Activated CD4-positive, alpha-beta memory T cell treated with anti-CD3 and anti-CD28 coated beads for 36 hours (primary cell): ENCODE results near the gene LIMK2. TPM values are rescaled to one million over a fixed set of nuclear protein-coding genes. Genes with fewer than 3 reads are reported as not detected.
A peak's percentile ranks its signal among the peaks of the same experiment; 100 is the strongest.

ENCODE experiments used
- CTCF ChIA-PET: fragments of 350-600 bp; sonication (Branson Sonifier 250); formaldehyde crosslinking; loops from one replicate; lab custom pipeline; 2021; ENCODE audit warnings: antibody characterized with exemption, inconsistent platforms; lab: Charles Lee
- POLR2A ChIA-PET: fragments of 350-600 bp; sonication (Branson Sonifier 250); formaldehyde crosslinking; loops from one replicate; lab custom pipeline; 2021; ENCODE audit warnings: antibody characterized with exemption; lab: Charles Lee
- DNase-seq: peaks from one replicate; pipeline ENCODE4 v3.0.0-alpha.2; 2020
- H3K27ac Mint-ChIP-seq: one replicate; pipeline ENCODE4 v1.8.0; 2021; ENCODE audit warnings: mixed read lengths
- H3K27me3 Mint-ChIP-seq: one replicate; pipeline ENCODE4 v1.8.0; 2021; ENCODE audit warnings: mixed read lengths
- H3K36me3 Mint-ChIP-seq: one replicate; pipeline ENCODE4 v1.8.0; 2021; ENCODE audit warnings: mixed read lengths
- H3K4me1 Mint-ChIP-seq: one replicate; pipeline ENCODE4 v1.8.0; 2021; ENCODE audit warnings: low read depth, mixed read lengths
- H3K4me3 Mint-ChIP-seq: one replicate; pipeline ENCODE4 v1.8.0; 2021; ENCODE audit warnings: mild to moderate bottlenecking, mixed read lengths
- H3K9me3 Mint-ChIP-seq: one replicate; pipeline ENCODE4 v1.8.0; 2021; ENCODE audit warnings: mixed read lengths
- intact Hi-C: fragments of 100-400 bp; cut with micrococcal nuclease; formaldehyde crosslinking; loops from one replicate; pipeline ENCODE4 v1.15.1; 2023
- total RNA-seq, 2 experiments: library from RNA; stranded (reverse); gene quantifications; one replicate each; pipeline ENCODE4 v1.2.3, GENCODE V29; 2021

The LIMK2 gene
- total RNA-seq, 2 experiments from 2014 or later = 42.0 to 44.7 TPM

DNA sequence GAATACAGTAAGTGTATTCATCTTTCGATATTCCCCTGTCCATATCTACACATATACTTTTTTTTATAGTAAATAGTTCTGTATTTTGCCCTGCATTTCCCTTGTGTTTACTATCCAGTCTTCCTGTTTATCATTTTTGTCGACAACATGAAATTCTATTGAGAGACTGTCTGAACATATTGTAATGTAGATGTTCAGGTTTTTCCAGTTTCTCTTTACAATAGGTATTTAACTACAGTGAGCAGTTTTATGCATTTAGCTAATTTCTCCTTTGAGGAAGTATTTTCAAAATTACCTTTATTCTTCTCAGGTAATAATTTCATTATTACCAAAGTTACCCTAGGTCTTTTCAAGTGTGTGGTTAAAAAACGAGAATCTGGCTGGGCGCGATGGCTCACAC, 63.5 kb downstream of the LIMK2 start:
- ChIA-PET POLR2A (interaction anchor here (1.7 kb wide), 1 partner anchor 10 kb away, joined by 6 read pairs; no protein-coding TSS in a partner anchor), CTCF (interaction anchor here (0.7 to 6.0 kb wide), 4 partner anchors 14 to 168 kb away, joined by 3 to 79 read pairs (median 9); partner anchors contain the start of genes LIMK2 and SELENOM)
- DNase-seq = no peak
- H3K36me3 Mint-ChIP-seq = peaks cover 51% of the 10 kb centered on the region
- intact Hi-C loops = loop anchor here (5.0 to 10.0 kb wide), 2 partner anchors 37 to 331 kb away; no protein-coding TSS in a partner anchor
- H3K4me1 Mint-ChIP-seq = peaks cover 47% of the 10 kb centered on the region
- H3K27me3 Mint-ChIP-seq = no peaks in the 10 kb centered on the region
- no peaks in the 10 kb centered on the region for H3K9me3 Mint-ChIP-seq
- H3K4me3 Mint-ChIP-seq = no peak overlapping the region
- no peak overlapping the region for H3K27ac Mint-ChIP-seq

DNA sequence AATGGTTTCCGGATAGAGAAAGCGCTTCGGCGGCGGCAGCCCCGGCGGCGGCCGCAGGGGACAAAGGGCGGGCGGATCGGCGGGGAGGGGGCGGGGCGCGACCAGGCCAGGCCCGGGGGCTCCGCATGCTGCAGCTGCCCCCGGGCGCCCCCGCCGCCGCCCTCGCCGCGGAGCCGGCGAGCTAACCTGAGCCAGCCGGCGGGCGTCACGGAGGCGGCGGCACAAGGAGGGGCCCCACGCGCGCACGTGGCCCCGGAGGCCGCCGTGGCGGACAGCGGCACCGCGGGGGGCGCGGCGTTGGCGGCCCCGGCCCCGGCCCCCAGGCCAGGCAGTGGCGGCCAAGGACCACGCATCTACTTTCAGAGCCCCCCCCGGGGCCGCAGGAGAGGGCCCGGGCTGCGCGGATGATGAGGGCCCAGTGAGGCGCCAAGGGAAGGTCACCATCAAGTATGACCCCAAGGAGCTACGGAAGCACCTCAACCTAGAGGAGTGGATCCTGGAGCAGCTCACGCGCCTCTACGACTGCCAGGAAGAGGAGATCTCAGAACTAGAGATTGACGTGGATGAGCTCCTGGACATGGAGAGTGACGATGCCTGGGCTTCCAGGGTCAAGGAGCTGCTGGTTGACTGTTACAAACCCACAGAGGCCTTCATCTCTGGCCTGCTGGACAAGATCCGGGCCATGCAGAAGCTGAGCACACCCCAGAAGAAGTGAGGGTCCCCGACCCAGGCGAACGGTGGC, 64.5 kb downstream of the LIMK2 start:
- intact Hi-C loops = loop anchor here (5.0 to 10.0 kb wide), 2 partner anchors 36 to 332 kb away; no protein-coding TSS in a partner anchor
- ChIA-PET POLR2A (interaction anchor here (1.5 to 3.3 kb wide), 4 partner anchors 8 to 50 kb away, joined by 3 to 31 read pairs (median 8); no protein-coding TSS in a partner anchor), CTCF (interaction anchor here (1.1 to 6.0 kb wide), 3 partner anchors 21 to 65 kb away, joined by 4 to 79 read pairs (median 19); partner anchors contain the start of gene LIMK2)
- no peak overlapping the region for H3K4me3 Mint-ChIP-seq
- peaks cover 60% of the 10 kb centered on the region for H3K36me3 Mint-ChIP-seq
- no peaks in the 10 kb centered on the region for H3K9me3 Mint-ChIP-seq
- no peak for DNase-seq
- peak overlapping the region; percentile 56 for H3K27ac Mint-ChIP-seq
- H3K4me1 Mint-ChIP-seq = peaks cover 52% of the 10 kb centered on the region
- no peaks in the 10 kb centered on the region for H3K27me3 Mint-ChIP-seq

DNA sequence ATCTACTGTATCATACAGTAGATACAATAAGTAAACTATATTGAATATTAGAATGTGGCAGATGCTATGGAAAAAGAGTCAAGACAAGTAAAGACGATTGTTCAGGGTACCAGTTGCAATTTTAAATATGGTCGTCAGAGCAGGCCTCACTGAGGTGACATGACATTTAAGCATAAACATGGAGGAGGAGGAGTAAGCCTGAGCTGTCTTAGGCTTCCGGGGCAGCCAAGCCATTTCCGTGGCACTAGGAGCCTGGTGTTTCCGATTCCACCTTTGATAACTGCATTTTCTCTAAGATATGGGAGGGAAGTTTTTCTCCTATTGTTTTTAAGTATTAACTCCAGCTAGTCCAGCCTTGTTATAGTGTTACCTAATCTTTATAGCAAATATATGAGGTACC, 65.6 kb downstream of the LIMK2 start:
- Mint-ChIP-seq H3K27ac (peak overlapping the region; percentile 96), H3K27me3 (no peaks in the 10 kb centered on the region), H3K4me3 (no peak overlapping the region), H3K4me1 (peaks cover 58% of the 10 kb centered on the region), H3K9me3 (no peaks in the 10 kb centered on the region), H3K36me3 (peaks cover 65% of the 10 kb centered on the region)
- DNase-seq = no peak
- CTCF ChIA-PET = interaction anchor here (0.7 to 3.3 kb wide), 4 partner anchors 15 to 66 kb away, joined by 3 to 19 read pairs (median 10); partner anchors contain the start of genes LIMK2 and PIK3IP1
- intact Hi-C loops = loop anchor here (1.0 to 10.0 kb wide), 4 partner anchors 9 to 333 kb away; partner anchors contain the start of gene PIK3IP1
- POLR2A ChIA-PET = interaction anchor here (1.5 to 3.3 kb wide), 4 partner anchors 9 to 51 kb away, joined by 3 to 31 read pairs (median 14); partner anchors contain the start of gene PIK3IP1

DNA sequence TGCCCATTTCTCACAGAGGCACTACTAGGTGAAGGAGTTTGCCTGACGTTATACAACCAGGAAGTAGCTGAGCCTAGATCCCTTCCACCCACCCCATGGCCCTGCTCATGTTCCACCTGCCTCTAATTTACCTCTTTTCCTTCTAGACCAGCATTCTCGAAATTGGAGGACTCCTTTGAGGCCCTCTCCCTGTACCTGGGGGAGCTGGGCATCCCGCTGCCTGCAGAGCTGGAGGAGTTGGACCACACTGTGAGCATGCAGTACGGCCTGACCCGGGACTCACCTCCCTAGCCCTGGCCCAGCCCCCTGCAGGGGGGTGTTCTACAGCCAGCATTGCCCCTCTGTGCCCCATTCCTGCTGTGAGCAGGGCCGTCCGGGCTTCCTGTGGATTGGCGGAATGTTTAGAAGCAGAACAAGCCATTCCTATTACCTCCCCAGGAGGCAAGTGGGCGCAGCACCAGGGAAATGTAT, 66.1 kb downstream of the LIMK2 start:
- peaks cover 65% of the 10 kb centered on the region for H3K36me3 Mint-ChIP-seq
- peak overlapping the region; percentile 96 for H3K27ac Mint-ChIP-seq
- H3K9me3 Mint-ChIP-seq = no peaks in the 10 kb centered on the region
- ChIA-PET CTCF (interaction anchor here (0.9 to 3.3 kb wide), 4 partner anchors 13 to 66 kb away, joined by 6 to 19 read pairs (median 10); partner anchors contain the start of genes LIMK2 and PIK3IP1), POLR2A (interaction anchor here (2.2 to 3.3 kb wide), 4 partner anchors 8 to 66 kb away, joined by 8 to 31 read pairs (median 14); partner anchors contain the start of genes LIMK2 and PIK3IP1)
- H3K27me3 Mint-ChIP-seq = no peaks in the 10 kb centered on the region
- H3K4me3 Mint-ChIP-seq = no peak overlapping the region
- peaks cover 62% of the 10 kb centered on the region for H3K4me1 Mint-ChIP-seq
- intact Hi-C loops = loop anchor here (1.0 to 10.0 kb wide), 4 partner anchors 8 to 333 kb away; partner anchors contain the start of gene PIK3IP1
- DNase-seq = no peak

DNA sequence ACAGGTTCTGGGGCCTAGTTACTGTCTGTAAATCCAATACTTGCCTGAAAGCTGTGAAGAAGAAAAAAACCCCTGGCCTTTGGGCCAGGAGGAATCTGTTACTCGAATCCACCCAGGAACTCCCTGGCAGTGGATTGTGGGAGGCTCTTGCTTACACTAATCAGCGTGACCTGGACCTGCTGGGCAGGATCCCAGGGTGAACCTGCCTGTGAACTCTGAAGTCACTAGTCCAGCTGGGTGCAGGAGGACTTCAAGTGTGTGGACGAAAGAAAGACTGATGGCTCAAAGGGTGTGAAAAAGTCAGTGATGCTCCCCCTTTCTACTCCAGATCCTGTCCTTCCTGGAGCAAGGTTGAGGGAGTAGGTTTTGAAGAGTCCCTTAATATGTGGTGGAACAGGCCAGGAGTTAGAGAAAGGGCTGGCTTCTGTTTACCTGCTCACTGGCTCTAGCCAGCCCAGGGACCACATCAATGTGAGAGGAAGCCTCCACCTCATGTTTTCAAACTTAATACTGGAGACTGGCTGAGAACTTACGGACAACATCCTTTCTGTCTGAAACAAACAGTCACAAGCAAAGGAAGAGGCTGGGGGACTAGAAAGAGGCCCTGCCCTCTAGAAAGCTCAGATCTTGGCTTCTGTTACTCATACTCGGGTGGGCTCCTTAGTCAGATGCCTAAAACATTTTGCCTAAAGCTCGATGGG, 66.7 kb downstream of the LIMK2 start:
- no peak overlapping the region for H3K4me3 Mint-ChIP-seq

DNA sequence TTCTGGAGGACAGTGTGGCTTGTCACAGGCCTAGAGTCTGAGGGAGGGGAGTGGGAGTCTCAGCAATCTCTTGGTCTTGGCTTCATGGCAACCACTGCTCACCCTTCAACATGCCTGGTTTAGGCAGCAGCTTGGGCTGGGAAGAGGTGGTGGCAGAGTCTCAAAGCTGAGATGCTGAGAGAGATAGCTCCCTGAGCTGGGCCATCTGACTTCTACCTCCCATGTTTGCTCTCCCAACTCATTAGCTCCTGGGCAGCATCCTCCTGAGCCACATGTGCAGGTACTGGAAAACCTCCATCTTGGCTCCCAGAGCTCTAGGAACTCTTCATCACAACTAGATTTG, 67.2 kb downstream of the LIMK2 start:
- Mint-ChIP-seq H3K27me3 (no peaks in the 10 kb centered on the region), H3K4me3 (no peak overlapping the region)
- CTCF ChIA-PET = interaction anchor here (0.8 to 3.3 kb wide), 6 partner anchors 10 to 172 kb away, joined by 3 to 19 read pairs (median 5); partner anchors contain the start of genes LIMK2, PIK3IP1 and SELENOM

More for the DNA sequence above, 66.7 kb downstream of the LIMK2 start:
- Mint-ChIP-seq H3K27ac (peak overlapping the region; percentile 96), H3K9me3 (no peaks in the 10 kb centered on the region), H3K27me3 (no peaks in the 10 kb centered on the region), H3K4me1 (peaks cover 68% of the 10 kb centered on the region), H3K36me3 (peaks cover 60% of the 10 kb centered on the region)
- ChIA-PET CTCF (interaction anchor here (0.8 to 3.3 kb wide), 6 partner anchors 11 to 67 kb away, joined by 3 to 19 read pairs (median 6); partner anchors contain the start of genes LIMK2 and PIK3IP1), POLR2A (interaction anchor here (2.2 to 3.3 kb wide), 4 partner anchors 8 to 66 kb away, joined by 8 to 31 read pairs (median 14); partner anchors contain the start of genes LIMK2 and PIK3IP1)
- peak; percentile 60 for DNase-seq
- intact Hi-C loops = loop anchor here (1.0 to 10.0 kb wide), 4 partner anchors 8 to 334 kb away; partner anchors contain the start of gene PIK3IP1

DNA sequence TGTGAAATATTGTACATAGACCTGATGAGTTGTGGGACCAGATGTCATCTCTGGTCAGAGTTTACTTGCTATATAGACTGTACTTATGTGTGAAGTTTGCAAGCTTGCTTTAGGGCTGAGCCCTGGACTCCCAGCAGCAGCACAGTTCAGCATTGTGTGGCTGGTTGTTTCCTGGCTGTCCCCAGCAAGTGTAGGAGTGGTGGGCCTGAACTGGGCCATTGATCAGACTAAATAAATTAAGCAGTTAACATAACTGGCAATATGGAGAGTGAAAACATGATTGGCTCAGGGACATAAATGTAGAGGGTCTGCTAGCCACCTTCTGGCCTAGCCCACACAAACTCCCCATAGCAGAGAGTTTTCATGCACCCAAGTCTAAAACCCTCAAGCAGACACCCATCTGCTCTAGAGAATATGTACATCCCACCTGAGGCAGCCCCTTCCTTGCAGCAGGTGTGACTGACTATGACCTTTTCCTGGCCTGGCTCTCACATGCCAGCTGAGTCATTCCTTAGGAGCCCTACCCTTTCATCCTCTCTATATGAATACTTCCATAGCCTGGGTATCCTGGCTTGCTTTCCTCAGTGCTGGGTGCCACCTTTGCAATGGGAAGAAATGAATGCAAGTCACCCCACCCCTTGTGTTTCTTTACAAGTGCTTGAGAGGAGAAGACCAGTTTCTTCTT, 67.9 kb downstream of the LIMK2 start:
- DNase-seq = no peak
- CTCF ChIA-PET = interaction anchor here (0.8 to 3.3 kb wide), 5 partner anchors 11 to 172 kb away, joined by 4 to 19 read pairs (median 6); partner anchors contain the start of genes LIMK2, PIK3IP1 and SELENOM
- Mint-ChIP-seq H3K4me3 (no peak overlapping the region), H3K27ac (peak overlapping the region; percentile 96), H3K27me3 (no peaks in the 10 kb centered on the region), H3K4me1 (peaks cover 78% of the 10 kb centered on the region), H3K9me3 (no peaks in the 10 kb centered on the region), H3K36me3 (peaks cover 51% of the 10 kb centered on the region)
- POLR2A ChIA-PET = interaction anchor here (2.2 to 3.3 kb wide), 3 partner anchors 10 to 67 kb away, joined by 8 to 31 read pairs (median 18); partner anchors contain the start of genes LIMK2 and PIK3IP1
- intact Hi-C loops = loop anchor here (2.0 to 10.0 kb wide), 3 partner anchors 13 to 335 kb away; partner anchors contain the start of gene PIK3IP1

More for the DNA sequence above, 67.2 kb downstream of the LIMK2 start:
- no peak for DNase-seq
- Mint-ChIP-seq H3K36me3 (peaks cover 55% of the 10 kb centered on the region), H3K27ac (peak overlapping the region; percentile 96), H3K9me3 (no peaks in the 10 kb centered on the region), H3K4me1 (peaks cover 71% of the 10 kb centered on the region)
- POLR2A ChIA-PET = interaction anchor here (2.2 to 3.3 kb wide), 3 partner anchors 10 to 67 kb away, joined by 8 to 31 read pairs (median 18); partner anchors contain the start of genes LIMK2 and PIK3IP1
- intact Hi-C loops = loop anchor here (2.0 to 10.0 kb wide), 3 partner anchors 14 to 334 kb away; partner anchors contain the start of gene PIK3IP1

DNA sequence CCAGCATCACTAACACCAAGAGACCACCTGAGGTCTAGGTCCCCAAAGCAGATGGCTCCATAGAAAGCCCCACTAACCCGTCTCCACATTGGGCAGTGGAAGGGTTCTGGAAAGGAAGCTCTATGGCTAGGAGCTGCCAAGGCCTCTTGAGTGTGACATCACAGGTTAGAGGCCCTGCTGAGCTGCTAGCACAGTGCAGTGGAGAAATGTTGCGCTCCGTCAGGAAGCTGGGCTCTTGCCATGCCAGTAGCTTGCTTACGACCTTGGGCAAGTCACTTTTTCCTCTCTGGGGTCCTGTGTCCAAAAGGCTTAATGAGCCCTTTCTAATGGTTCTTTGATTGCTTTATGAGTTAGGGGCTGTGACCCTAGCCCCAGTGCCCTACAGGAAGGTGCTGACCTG, 69.6 kb downstream of the LIMK2 start:
- Mint-ChIP-seq H3K27ac (peak overlapping the region; percentile 83), H3K4me1 (peaks cover 90% of the 10 kb centered on the region), H3K36me3 (peaks cover 49% of the 10 kb centered on the region), H3K27me3 (no peaks in the 10 kb centered on the region), H3K9me3 (no peaks in the 10 kb centered on the region), H3K4me3 (no peak overlapping the region)
- intact Hi-C loops = no loop called here
- ChIA-PET POLR2A (interaction anchor here (0.6 to 1.5 kb wide), 3 partner anchors 9 to 87 kb away, joined by 6 to 7 read pairs (median 6); partner anchors contain the start of gene PIK3IP1), CTCF (interaction anchor here (0.9 to 5.6 kb wide), 3 partner anchors 9 to 175 kb away, joined by 3 to 55 read pairs (median 4); partner anchors contain the start of genes PIK3IP1 and SELENOM)
- no peak for DNase-seq

DNA sequence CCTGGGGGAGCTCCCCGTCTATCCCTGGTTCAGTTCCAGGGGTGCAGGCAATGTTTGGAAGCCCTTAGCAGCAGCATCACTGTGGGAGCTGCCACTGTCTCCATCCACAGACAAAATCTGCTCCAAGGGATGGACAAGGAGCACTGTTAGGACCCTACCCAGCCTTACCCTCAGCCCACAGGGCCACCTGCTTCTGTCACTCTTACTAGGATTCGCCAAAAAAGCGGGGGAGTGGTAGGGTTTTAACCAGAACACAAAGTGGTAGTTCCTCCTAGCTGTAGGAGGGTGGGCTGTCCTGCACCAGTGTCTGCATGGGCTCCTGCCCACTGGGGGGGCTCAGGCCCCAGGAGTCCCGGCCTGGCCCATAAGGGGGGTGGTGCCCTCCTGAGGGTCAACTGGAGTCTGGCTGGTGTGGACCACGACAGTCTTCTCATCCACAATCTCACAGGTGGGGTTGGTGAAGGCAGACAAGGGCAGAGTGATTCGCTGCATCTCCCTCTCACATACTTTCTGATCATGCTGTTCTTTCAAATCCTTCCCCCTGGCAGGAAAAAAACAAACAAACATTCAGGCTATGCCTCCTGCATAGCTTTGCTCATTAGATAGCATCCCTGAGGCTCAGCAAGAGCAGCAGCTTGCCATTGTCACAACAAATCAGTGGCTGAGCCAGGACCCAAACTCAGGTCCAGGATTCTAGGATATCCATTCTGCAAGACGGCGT, 70.8 kb downstream of the LIMK2 start:
- intact Hi-C loops = no loop called here
- ChIA-PET POLR2A (interaction anchor here (0.7 kb wide), 1 partner anchor 10 kb away, joined by 3 read pairs; the partner anchor contains the start of gene PIK3IP1), CTCF (interaction anchor here (0.6 to 5.6 kb wide), 4 partner anchors 9 to 79 kb away, joined by 3 to 55 read pairs (median 4); partner anchors contain the start of gene PIK3IP1)
- Mint-ChIP-seq H3K9me3 (no peaks in the 10 kb centered on the region), H3K27ac (peak overlapping the region; percentile 100), H3K4me3 (no peak overlapping the region), H3K27me3 (no peaks in the 10 kb centered on the region), H3K36me3 (peaks cover 47% of the 10 kb centered on the region), H3K4me1 (peaks cover 91% of the 10 kb centered on the region)
- DNase-seq = no peak
